HUES64 (cell line): ENCODE measurements around the gene SUPT3H.

ENCODE experiments used
- H3K27ac ChIP-seq: 2 replicates; pipeline ENCODE4 v1.7.0; 2013; ENCODE audit warnings: low read depth, low read length, inconsistent platforms
- H3K27me3 ChIP-seq: 2 replicates; pipeline ENCODE4 v1.6.1; 2013; ENCODE audit warnings: mild to moderate bottlenecking, low read length; ENCODE audit not compliant: insufficient read depth
- H3K36me3 ChIP-seq: 2 replicates; pipeline ENCODE4 v1.6.1; 2013; ENCODE audit warnings: mild to moderate bottlenecking, low read length; ENCODE audit not compliant: insufficient read depth
- H3K4me1 ChIP-seq: 2 replicates; pipeline ENCODE4 v1.6.1; 2013; ENCODE audit warnings: mild to moderate bottlenecking, low read length, moderate library complexity; ENCODE audit not compliant: insufficient read depth
- H3K4me3 ChIP-seq: 2 replicates; pipeline ENCODE4 v1.5.1; 2013; ENCODE audit warnings: mild to moderate bottlenecking, low read length, moderate library complexity
- H3K9ac ChIP-seq: 2 replicates; pipeline ENCODE4 v1.6.1; 2013; ENCODE audit warnings: mild to moderate bottlenecking, low read depth, low read length
- H3K9me3 ChIP-seq: 2 replicates; pipeline ENCODE4 v1.6.1; 2013; ENCODE audit warnings: low read depth, low read length; ENCODE audit not compliant: insufficient read depth
- WGBS: fragments of 150-250, 120-280 bp; methylation state at CpG from one replicate; pipeline ENCODE4 v1.1.7; 2013; ENCODE audit warnings: missing lambda C conversion rate; 5-methylcytosine and 5-hydroxymethylcytosine counted together

SUPT3H gene

GRCh38 chr6:44854712-44855443, 522.9 kb downstream of the SUPT3H start:
- H3K27me3 ChIP-seq: no peaks in the 10 kb centered on the region
- 92% methylated on average over 2 of the region's 2 CpGs for WGBS
- H3K4me3 ChIP-seq: no peak overlapping the region
- H3K4me1 ChIP-seq: no peaks in the 10 kb centered on the region
- H3K36me3 ChIP-seq: no peaks in the 10 kb centered on the region
- no peak overlapping the region for H3K27ac ChIP-seq
- no peak overlapping the region for H3K9ac ChIP-seq
- H3K9me3 ChIP-seq: no peaks in the 10 kb centered on the region

GRCh38 chr6:44851176-44851575, 526.6 kb downstream of the SUPT3H start:
- Histone ChIP-seq H3K9ac (no peak overlapping the region), H3K4me3 (no peak overlapping the region), H3K27me3 (no peaks in the 10 kb centered on the region), H3K4me1 (no peaks in the 10 kb centered on the region), H3K36me3 (no peaks in the 10 kb centered on the region), H3K9me3 (no peaks in the 10 kb centered on the region), H3K27ac (no peak overlapping the region)
- 83% methylated on average over 1 of the region's 1 CpG for WGBS

GRCh38 chr6:44850312-44850711, 527.4 kb downstream of the SUPT3H start:
- H3K27ac ChIP-seq: no peak overlapping the region
- no peaks in the 10 kb centered on the region for H3K4me1 ChIP-seq
- H3K4me3 ChIP-seq: no peak overlapping the region
- no peak overlapping the region for H3K9ac ChIP-seq
- no peaks in the 10 kb centered on the region for H3K9me3 ChIP-seq
- no peaks in the 10 kb centered on the region for H3K36me3 ChIP-seq
- no peaks in the 10 kb centered on the region for H3K27me3 ChIP-seq

- no peak overlapping the region for H3K4me3 ChIP-seq
- no CpG with 5 or more reads among the region's 1 CpG for WGBS
- no peaks in the 10 kb centered on the region for H3K36me3 ChIP-seq
- H3K9me3 ChIP-seq: no peaks in the 10 kb centered on the region
- no peak overlapping the region for H3K27ac ChIP-seq
- no peaks in the 10 kb centered on the region for H3K4me1 ChIP-seq
- no peaks in the 10 kb centered on the region for H3K27me3 ChIP-seq
- H3K9ac ChIP-seq: no peak overlapping the region
Observed at GRCh38 chr6:44849806-44850205, 527.9 kb downstream of the SUPT3H start.

- Histone ChIP-seq H3K9me3 (no peaks in the 10 kb centered on the region), H3K4me1 (no peaks in the 10 kb centered on the region), H3K9ac (no peak overlapping the region), H3K27ac (no peak overlapping the region), H3K36me3 (no peaks in the 10 kb centered on the region), H3K4me3 (no peak overlapping the region), H3K27me3 (no peaks in the 10 kb centered on the region)
- WGBS: 71% methylated on average over 2 of the region's 3 CpGs
Observed at GRCh38 chr6:44843734-44844133, 534.0 kb downstream of the SUPT3H start.

- Histone ChIP-seq H3K4me1 (no peaks in the 10 kb centered on the region), H3K27ac (no peak overlapping the region), H3K27me3 (no peaks in the 10 kb centered on the region), H3K9ac (no peak overlapping the region), H3K4me3 (no peak overlapping the region), H3K36me3 (no peaks in the 10 kb centered on the region), H3K9me3 (no peaks in the 10 kb centered on the region)
- WGBS: 94% methylated on average over 3 of the region's 3 CpGs
Observed at GRCh38 chr6:44842616-44843015, 535.1 kb downstream of the SUPT3H start.

- no peak overlapping the region for H3K9ac ChIP-seq
- H3K27me3 ChIP-seq: no peaks in the 10 kb centered on the region
- no peak overlapping the region for H3K4me3 ChIP-seq
- H3K27ac ChIP-seq: no peak overlapping the region
- H3K4me1 ChIP-seq: no peaks in the 10 kb centered on the region
- WGBS: 100% methylated on average over 1 of the region's 1 CpG
- H3K9me3 ChIP-seq: no peaks in the 10 kb centered on the region
- no peaks in the 10 kb centered on the region for H3K36me3 ChIP-seq
Observed at GRCh38 chr6:44841829-44842228, 535.9 kb downstream of the SUPT3H start.

GRCh38 chr6:44837741-44838140, 540.0 kb downstream of the SUPT3H start:
- WGBS: 100% methylated on average over 1 of the region's 1 CpG

GRCh38 chr6:44837255-44837654, 540.5 kb downstream of the SUPT3H start:
- H3K4me1 ChIP-seq: peaks cover 8% of the 10 kb centered on the region
- H3K9ac ChIP-seq: no peak overlapping the region
- H3K36me3 ChIP-seq: no peaks in the 10 kb centered on the region
- H3K9me3 ChIP-seq: no peaks in the 10 kb centered on the region
- no peaks in the 10 kb centered on the region for H3K27me3 ChIP-seq
- H3K4me3 ChIP-seq: no peak overlapping the region
- H3K27ac ChIP-seq: no peak overlapping the region

More at GRCh38 chr6:44837741-44838140, 540.0 kb downstream of the SUPT3H start:
- Histone ChIP-seq H3K9ac (no peak overlapping the region), H3K9me3 (no peaks in the 10 kb centered on the region), H3K36me3 (no peaks in the 10 kb centered on the region), H3K27ac (no peak overlapping the region), H3K4me3 (no peak overlapping the region), H3K27me3 (no peaks in the 10 kb centered on the region), H3K4me1 (peaks cover 4% of the 10 kb centered on the region; the same call in 1 of the 2 replicates)

GRCh38 chr6:44833248-44833647, 544.5 kb downstream of the SUPT3H start:
- Histone ChIP-seq H3K9me3 (no peaks in the 10 kb centered on the region), H3K9ac (no peak overlapping the region), H3K4me3 (no peak overlapping the region), H3K36me3 (no peaks in the 10 kb centered on the region), H3K27me3 (no peaks in the 10 kb centered on the region), H3K27ac (no peak overlapping the region), H3K4me1 (peaks cover 38% of the 10 kb centered on the region)
- whole genome bisulfite sequencing: 100% methylated on average over 1 of the region's 1 CpG

- WGBS: 78% methylated on average over 3 of the region's 3 CpGs
- Histone ChIP-seq H3K4me1 (peaks cover 38% of the 10 kb centered on the region), H3K4me3 (no peak overlapping the region), H3K9me3 (no peaks in the 10 kb centered on the region), H3K9ac (no peak overlapping the region), H3K27ac (no peak overlapping the region), H3K36me3 (no peaks in the 10 kb centered on the region), H3K27me3 (no peaks in the 10 kb centered on the region)
Observed at GRCh38 chr6:44831002-44831610, 546.6 kb downstream of the SUPT3H start.
